NCI-H2196 (cell line): ENCODE measurements around the gene DNM3.
"Not testable (repeated sequence)": the region's sequence is repeated elsewhere in the genome, so short reads cannot be mapped to it uniquely, and the experiment has no call there.

ENCODE experiments used
- DNase-seq: peaks from one replicate; lab custom pipeline; 2025; ENCODE audit not compliant: unreplicated experiment; lab: John Stamatoyannopoulos, UW

DNM3 gene

DNA sequence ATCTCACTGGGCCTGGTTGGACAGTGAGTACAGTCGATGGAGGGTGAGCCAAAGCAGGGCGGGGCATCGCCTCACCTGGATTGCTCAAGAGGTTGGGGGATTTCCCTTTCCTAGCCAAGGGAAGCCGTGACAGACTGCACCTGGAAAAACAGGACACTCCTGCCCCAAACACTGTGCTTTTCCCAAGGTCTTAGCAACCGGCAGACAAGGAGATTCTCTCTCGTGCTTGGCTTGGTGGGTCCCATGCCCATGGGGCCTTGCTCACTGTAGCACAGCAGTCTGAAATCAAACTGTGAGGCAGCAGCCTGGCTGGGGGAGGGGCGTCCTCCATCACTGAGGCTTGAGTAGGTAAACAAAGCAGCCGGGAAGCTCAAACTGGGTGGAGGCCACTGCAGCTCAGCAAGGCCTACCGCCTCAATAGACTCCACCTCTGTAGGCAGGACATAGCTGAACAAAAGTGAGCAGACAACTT, 590.5 kb downstream of the DNM3 start:
- DNase-seq = no peak

DNA sequence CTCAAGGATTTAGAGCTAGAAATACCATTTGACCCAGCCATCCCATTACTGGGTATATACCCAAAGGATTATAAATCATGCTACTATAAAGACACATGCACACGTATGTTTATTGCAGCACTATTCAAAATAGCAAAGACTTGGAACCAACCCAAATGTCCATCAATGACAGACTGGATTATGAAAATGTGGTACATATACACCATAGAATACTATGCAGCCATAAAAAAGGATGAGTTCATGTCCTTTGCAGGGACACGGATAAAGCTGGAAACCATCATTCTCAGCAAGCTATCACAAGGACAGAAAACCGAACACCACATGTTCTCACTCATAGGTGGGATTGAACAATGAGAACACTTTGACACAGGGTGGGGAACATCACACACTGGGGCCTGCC, 595.9 kb downstream of the DNM3 start:
- DNase-seq = not testable (repeated sequence)

GRCh38 chr1:172442404-172442803, 601.1 kb downstream of the DNM3 start:
- DNase-seq = no peak

DNA sequence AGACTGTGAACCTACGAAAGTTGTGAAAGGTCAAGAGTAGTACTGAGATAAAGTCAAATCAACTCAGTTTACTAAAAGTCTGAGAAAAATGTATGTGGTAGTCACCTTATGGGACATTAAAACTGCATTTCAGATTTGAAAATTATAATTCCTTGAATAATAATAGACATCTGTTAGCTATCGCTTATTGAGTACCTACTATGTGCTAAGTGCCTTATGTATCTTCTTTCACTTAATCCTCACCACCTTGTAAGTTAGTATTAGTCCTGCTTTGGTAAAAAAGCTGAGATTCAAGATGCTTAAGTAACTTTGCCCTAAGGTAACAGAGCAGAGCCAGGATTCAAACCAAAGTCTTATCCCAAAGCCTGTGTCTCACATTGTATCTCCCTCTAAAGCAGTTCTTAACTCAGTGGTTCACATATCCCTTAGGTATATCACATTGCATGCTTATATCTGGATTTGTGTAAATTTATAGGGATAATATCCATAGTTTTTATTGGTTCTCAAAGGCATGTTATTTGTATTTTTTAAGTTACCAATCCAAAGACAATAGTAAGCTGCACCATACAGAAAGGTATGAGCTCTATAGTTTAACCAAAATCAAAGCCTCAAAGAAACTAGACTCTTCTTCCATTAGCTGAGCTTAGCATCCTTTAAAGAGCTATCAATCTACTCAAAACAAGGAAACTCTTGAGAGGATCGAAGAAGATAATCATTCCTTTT, 601.7 kb downstream of the DNM3 start:
- DNase-seq = no peak

- DNase-seq = peak; percentile 90
Measured at GRCh38 chr1:172443666-172444453, 602.6 kb downstream of the DNM3 start, which contains the start of gene PIGC. Gene PIGC, minus strand, starts transcription at chr1:172444069. Its CDS starts 1,447 bp downstream, at chr1:172442622.

- no peak for DNase-seq
Measured at GRCh38 chr1:172446547-172446946, 605.2 kb downstream of the DNM3 start.

DNA sequence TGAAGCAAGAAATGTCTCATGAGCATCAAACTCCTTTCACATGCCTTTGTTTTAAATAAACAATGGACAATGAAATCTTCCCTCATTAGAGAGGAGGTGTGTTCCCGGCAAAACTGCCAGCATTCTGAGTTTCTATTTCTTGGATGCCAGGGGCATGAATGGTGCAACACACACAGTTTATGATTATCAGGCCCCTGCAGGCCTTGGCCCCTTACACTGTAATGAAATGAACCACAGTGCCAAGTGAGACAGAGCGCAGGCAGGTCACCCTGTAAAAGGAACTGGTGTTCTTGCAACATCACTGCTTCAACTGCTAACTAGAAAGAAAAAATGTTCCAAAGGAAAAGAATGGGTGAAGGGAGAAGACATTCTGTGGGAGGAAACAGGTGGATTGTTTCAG, 606.3 kb downstream of the DNM3 start:
- no peak for DNase-seq

DNA sequence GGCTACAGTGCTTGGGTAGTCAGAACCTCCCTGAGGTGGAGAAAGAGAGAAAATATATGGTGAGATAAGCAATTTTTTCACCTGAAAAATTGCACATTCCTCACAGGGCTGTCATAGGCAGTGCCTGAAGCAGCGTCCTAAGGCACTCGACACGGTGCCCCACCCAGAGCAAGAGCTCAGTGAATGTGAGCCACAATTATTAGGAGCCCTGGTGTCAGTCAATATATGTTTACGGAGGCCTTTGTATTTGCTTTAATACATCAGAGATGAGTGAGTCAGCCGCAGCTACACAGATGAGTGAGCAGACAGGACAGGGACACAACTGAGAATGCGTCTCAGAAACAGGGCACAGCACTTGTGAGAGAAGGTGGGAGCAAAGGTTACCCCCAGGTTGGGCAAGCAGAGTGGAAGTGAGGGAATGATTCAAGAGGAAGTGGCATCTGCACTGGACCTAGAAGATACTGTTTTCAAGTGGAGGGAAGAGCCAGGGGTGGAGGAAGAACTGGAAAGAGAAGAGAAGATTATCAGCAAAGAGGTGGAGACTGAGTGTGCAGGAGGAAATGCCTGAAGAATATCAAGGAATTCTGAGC, 607.8 kb downstream of the DNM3 start:
- DNase-seq = no peak

DNA sequence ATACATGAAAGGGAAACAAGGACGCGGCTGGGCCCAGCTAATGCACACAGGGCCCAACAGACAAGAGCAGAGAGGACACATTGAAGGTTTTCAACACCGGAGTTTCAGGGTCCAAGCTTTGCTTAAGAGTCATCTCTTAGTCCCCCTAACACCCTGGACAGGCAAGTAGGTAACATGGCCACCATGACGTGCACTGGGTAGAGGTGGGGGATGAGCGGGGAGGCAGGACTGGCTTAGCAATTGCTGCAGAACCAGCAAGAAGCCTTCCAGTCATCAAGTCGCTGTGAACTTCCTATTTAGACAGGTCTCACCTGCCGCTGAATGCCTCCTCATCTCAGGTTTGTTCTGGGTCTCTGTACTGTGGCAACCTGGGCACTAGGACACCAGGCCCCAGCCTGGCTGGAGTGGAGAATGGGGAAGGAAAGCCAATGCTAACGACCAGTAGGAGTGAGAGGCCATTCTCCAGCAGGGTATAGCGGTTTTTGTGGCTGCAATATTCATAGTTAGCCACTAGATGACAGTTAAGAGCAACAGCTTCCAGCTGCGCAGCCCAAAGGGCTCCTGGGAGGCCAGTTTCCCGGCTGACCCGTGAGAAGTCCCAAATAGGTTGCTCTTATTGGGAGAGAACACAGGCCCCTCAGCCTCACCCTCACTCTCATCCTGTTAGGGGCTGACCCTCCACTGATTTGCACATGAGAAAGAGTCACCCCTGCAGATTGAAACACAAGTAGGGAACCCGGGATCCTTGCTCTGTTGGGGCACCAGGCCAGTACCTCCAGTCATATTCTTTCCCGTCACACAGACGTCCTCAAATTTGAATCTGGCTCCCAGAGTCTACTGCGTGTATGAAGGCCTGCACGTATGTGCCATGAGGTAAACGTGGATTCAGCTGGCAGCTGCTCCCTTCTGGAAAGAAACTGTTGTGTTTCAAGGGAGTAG, 608.6 kb downstream of the DNM3 start:
- no peak for DNase-seq

DNA sequence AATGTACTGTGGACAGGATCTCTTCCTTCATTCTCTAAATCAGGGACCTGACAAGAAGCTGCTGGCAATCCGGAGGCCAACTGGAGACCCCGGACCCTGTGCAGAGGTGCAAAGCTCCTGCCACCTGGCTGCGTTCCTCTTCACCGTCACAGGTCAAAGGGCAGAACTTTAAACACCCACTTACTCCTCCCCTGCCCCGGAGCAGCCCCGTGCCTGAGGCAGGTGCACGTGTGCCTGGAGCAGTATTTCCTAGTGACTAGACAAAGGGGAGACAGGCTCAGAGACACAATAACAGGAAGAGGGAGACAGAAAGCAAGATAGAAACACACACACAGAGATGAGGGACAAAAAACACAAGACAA, 609.2 kb downstream of the DNM3 start:
- DNase-seq = no peak

GRCh38 chr1:172451002-172451443, 609.7 kb downstream of the DNM3 start:
- DNase-seq = no peak

DNA sequence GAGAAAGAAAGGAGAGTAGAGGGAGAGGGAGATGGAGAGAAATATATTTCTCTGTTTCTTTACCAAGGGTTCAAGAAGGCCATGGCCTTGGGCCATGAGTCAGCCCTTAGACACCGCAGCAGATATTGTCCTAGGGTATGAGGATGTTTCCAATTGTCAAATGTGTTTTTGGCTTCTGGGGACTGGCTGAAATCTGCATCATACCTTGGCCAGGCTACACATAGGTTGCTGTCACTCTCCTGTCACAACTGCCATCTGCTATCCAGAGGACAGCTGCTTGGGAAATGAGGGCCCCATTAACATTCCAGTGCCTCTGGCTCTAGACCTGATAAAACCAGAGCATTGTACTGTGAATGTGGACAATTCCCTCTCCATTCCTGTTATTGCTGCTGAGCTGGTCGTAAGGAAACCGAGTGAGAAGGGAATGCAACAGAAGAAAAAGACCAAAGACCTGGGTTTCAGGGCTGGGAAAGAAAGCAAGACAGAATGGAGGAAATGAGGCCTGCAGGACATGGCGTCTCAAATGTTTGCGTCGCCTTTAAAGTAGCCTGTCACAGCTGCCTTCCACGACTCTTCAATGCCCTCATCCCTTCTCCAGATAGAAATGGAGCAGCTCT, 611.3 kb downstream of the DNM3 start:
- DNase-seq = no peak

DNA sequence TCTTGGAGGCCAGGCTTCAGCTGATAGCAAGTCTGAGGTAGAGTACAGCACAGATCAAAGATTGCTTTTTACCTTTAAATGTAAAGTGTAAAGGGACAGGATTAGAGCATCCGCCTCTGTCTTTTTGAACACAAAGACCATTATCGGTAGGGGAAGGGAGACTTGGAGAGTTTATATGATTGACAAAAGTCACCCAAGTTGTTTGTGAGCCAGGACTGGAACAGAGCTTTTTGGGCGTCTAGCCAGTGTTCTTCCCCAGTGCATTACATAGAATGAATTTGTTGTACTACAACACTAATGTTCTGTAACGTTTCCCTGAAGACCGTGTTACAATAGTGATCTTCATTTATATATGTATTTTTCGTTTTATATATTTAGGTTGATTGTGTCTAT, 611.9 kb downstream of the DNM3 start:
- no peak for DNase-seq

GRCh38 chr1:172453607-172454006, 612.3 kb downstream of the DNM3 start:
- no peak for DNase-seq

GRCh38 chr1:172455451-172455850, 614.2 kb downstream of the DNM3 start:
- no peak for DNase-seq

GRCh38 chr1:172456344-172456769, 615.1 kb downstream of the DNM3 start:
- no peak for DNase-seq

- no peak for DNase-seq
Measured at GRCh38 chr1:172457479-172458130, 616.3 kb downstream of the DNM3 start.

DNA sequence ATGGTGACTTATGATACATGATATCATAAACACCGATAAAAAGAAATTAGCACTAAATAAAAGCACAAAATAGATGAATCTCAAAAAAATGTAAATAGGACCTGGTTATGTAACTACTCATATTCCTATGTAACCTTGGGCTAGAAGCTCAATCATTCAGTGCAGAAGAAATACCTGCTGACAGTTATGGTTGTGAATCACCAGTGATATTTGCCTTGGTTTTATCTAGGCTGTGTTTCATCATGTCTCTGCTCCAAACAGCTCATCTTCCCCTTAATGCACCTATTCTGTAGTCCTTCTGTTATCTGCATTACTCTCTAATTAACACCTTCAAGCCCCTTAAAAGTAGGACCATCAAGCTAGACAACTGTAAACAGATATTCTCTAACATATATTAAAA, 618.9 kb downstream of the DNM3 start:
- DNase-seq = no peak

GRCh38 chr1:172460887-172461315, 619.6 kb downstream of the DNM3 start:
- DNase-seq = no peak
